Astrocyte of the hippocampus (primary cell): ENCODE measurements around the gene LCN15.

Experiments used
- DNase-seq: peaks from one replicate; pipeline ENCODE4 v3.0.0; 2011; ENCODE audit warnings: low read depth, low spot score

Gene LCN15

GRCh38 chr9:136740971-136741882 is 23.1 kb downstream of the LCN15 start:
- DNase-seq: no peak

DNA sequence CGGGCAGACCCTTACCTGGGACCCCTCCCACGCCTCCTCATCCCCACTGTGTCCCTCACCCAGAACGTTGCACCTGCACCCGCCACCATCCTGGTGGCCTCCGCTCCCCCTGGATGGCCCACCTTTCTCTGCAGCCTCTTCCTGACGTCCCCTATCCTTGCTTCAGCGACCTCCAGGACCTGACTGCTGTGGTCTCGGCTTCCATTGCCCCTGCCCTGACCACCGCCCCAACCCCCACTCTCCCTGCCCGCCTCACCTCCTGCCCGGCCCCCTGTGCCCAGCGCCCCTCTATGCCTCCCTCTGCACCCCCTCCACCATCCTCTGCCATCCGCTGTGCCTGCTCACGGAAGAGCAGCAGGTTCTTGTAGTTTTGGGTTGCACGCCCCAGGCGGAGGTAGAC is 23.8 kb downstream of the LCN15 start:
- no peak for DNase-seq

DNA sequence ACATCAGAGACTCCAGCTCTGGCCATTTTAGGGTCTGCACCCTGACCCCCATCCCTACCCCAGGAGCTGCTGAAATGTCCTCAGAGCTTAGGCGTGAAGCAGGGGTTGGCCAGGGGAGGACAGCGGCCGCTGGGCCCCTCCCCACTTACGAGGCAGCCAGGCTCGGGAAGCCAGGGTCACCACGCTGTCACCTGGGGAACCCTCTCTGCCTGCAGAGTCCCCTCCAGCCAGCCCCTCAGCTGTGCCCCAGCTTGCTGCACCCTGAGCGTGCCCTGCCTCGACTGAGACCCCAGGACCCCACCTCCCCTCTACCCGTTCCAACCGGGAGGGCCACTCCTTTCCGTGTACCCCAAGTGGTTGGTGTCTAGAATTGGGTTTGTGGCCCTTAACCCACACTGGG is 24.2 kb downstream of the LCN15 start:
- DNase-seq: no peak

DNA sequence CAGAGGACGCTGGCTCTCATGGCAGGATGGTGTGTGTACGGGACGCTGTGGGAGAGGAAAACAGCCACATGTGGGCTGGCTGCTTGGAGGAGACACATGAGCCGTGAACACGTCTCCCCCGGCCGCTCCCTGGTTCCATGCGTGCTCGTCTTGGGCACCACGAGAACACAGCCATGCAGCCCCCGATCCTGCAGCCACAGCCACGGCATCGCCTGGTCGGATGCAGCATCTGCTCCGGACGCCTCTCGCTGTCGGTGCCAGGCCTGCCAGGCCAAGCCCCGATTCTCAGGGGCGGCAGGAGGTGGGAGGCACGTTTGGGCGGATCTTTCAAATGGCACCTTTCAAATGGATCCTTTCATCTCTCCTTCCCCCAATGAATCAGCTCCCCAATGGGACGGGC is 24.8 kb downstream of the LCN15 start:
- DNase-seq: no peak

DNA sequence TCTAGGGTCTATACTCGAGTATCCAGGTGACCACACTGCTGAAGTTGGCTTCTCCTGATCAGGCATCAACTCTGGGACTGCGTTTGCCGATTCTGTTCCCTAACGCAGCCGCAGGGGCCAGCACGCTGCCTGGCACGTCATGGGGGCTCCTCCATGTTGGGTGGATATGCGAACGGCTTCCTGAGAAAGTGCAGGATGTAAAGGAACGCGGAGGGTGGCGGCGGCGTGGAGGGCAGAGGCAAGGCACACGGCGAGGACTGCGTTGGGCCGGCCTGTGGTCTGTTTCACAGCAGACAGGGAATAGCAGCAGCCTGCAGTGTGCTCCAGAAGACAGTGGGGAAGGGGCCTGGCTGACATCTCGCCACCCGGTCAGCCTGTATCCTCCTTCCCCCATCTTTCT is 25.4 kb downstream of the LCN15 start:
- no peak for DNase-seq

GRCh38 chr9:136735812-136736480 is 28.4 kb downstream of the LCN15 start:
- no peak for DNase-seq

DNA sequence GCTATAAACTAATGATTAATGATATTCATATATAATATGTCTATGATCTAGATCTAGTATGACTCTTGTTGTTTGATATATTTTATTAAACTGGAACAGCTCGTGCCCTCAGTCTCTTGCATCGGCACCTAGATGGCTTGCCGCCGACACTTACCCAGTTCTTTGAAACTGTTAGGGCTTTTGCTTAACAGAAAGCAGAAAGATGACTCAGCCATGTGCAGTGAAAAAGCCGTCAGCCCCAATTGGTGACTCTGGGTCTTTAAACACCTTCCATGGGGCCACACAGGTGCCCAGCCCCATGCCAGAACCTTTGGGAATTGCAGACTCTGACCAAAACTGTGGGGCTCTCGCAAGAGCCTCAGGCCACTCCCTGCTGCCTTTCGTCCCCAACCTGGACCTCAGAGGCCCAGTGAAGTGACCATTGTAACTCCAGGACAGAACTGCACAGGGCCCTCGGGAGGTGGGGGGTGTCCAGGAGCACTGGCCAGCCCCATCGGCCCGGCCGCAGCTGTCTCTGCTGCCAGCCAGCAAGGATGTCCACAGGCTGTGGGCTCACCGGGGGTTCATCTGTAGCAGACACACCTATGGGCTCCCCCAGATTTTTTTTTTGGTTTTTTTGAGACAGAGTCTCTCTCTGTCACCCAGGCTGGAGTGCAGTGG is 29.4 kb downstream of the LCN15 start:
- DNase-seq: no peak

- no peak for DNase-seq
These were observed 30.7 kb downstream of the LCN15 start for GRCh38 chr9:136733611-136734010.

DNA sequence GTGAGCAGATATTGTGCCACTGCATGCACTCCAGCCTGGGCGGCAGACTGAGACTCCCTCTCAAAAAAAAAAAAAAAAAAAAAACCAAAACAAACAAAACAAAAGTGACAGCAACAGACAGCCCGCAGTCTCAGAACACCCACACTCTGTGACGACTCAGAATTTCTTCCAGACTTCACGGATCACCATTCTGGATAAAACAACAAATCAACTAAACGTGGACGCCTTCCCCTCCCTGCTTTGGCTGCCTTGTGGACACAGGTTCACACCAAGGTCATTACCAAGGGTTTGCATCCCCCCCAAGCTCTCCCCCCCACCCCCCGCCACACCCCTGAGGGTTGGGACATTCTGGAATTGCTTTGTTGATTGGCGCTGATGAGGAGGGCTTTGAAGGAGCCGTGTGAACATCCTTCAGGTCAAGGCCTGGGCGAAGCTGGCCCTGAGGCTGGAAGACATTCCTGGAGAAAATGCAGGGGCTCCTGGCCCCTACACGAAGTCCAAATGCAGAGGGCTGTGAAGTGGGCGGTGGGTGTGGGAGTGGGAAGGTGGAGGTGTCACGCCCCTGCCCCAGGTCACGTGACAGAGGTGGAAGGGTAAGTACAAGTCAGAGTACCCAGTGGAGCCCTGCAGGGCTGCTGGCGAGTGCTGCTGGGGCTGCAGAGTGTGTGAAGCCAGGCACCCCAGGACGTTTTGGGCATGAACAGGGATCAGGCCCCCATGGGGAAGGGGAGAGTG is 31.7 kb downstream of the LCN15 start:
- no peak for DNase-seq

DNA sequence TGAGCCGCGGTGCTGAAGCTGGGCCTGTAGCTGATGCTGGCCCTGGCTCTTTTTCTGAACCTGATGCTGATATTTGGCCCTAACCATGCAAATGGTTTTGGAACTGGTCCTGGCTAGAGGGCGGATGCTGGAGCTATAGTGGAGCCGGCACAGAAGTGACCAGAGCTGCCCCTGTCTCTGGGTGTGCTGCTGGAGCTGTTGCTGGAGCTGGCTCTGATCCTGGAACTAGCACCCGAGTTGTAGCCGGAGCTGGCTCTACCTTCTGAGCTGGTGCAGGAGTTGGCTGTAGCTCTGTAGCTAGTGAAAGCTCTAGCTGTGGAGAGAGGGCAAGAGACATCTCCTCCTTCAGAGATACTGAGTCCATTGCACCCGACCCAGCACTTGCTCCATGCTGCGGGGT is 34.4 kb downstream of the LCN15 start:
- DNase-seq: no peak

- no peak for DNase-seq
These were observed 35.2 kb downstream of the LCN15 start for GRCh38 chr9:136729144-136729543.

DNA sequence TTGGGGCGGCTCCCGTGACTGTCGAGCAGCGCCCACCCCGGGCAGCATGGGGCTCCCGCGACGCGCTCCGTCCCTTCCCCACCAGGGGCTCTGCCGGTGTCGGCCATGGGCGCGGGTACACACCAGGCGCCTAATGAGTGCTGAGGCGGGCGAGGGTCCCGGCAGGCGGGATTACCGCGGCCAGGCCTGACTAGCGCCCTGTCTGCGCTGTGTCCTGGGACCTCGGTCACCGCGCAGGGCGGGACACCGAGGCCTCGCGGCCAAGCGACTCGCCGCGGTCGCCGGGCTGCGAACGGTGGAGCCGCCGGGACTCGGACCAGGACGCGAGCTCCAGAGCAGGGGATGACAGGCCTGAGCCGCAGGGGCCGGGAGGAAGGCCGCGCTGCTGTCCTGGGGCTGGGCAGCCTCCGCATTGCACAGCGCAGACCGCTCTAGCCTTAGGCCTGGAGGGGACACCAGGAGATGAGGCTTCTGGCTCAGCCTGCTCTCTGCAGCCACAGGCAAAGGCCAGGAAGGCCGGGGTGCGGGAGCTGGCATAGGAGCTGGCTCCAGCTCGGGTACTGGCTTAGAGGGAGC is 35.7 kb downstream of the LCN15 start:
- peak; percentile 64 for DNase-seq

- DNase-seq: peak; percentile 96
These were observed 36.2 kb downstream of the LCN15 start for GRCh38 chr9:136728080-136728547.

DNA sequence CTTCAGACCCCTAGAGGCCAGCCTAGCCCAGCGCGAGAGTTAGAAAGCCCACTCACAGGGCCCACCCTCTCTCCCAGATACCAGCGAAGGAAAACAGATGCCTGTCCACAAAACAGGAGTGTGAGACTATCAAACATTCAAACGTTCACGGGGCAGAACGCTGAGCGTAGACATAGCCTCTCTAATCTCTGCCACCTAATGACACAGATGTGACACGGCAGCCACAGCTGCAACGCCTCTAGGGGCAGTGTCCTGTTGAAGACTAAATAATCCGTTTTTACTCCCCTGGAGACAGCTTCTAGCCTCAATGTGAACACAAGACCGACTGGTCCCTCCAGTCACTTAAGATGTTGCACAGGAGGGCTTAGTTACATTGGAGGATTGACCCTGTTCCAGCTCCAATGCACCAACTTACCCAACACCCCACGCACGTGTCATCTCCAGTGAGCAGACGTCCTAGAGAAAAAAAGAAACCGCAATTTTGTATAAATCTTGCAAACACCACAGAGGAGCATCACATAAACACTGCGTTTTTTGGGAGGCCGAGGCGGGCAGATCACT is 37.6 kb downstream of the LCN15 start:
- peak; percentile 51 for DNase-seq

- no peak for DNase-seq
These were observed 38.2 kb downstream of the LCN15 start for GRCh38 chr9:136726118-136726517.

DNA sequence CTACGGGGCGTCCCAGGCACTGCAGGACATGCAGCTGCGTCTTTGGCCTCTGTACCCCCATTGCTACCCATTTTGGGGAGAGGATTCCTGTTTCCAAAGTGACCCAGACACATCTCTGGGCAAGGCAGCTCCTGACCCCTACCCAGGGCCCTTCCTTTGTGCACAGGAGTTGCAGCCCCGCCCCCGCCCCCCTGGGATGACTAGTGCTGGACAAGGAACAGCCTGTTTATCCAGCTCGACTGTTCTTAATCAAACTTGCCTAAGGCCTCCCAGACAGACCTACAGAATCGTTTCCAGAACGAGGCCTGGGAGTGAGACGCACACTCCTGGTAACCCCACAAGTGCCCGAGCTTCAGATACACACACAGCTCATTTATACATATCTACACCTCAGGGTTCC is 38.7 kb downstream of the LCN15 start:
- DNase-seq: peak; percentile 56

- no peak for DNase-seq
These were observed 39.5 kb downstream of the LCN15 start for GRCh38 chr9:136724772-136725171.

GRCh38 chr9:136723989-136724388 is 40.3 kb downstream of the LCN15 start:
- DNase-seq: no peak

- DNase-seq: no peak
These were observed 40.8 kb downstream of the LCN15 start for GRCh38 chr9:136723362-136723976.

GRCh38 chr9:136722969-136723356 is 41.4 kb downstream of the LCN15 start:
- DNase-seq: no peak
